SK-N-SH treated with all-trans-retinoic acid at 6 μM for 48 hours (cell line): ENCODE measurements around the gene TCERG1L.

Experiments
- ARNTL ChIP-seq: fragments of 450-650 bp; formaldehyde crosslinking; IDR thresholded peaks from 2 replicates; pipeline ENCODE4 v1.5.0; 2020; ENCODE audit warnings: low read depth, mild to moderate bottlenecking, moderate library complexity, borderline replicate concordance
- GLIS3 ChIP-seq: fragments of 250-450 bp; sonication (Bioruptor Pico); IDR thresholded peaks from 2 replicates; pipeline ENCODE4 v1.5.0; 2020; ENCODE audit warnings: mild to moderate bottlenecking, moderate library complexity
- PATZ1 ChIP-seq: fragments of 250-450 bp; sonication (Bioruptor Pico); IDR thresholded peaks from 2 replicates; pipeline ENCODE4 v1.8.0; 2020; ENCODE audit warnings: mild to moderate bottlenecking, moderate library complexity, borderline replicate concordance
- POU6F1 ChIP-seq: fragments of 250-450 bp; sonication (Bioruptor Pico); IDR thresholded peaks from 2 replicates; pipeline ENCODE4 v1.8.0; 2021; ENCODE audit warnings: low read depth, mild to moderate bottlenecking, moderate library complexity, borderline replicate concordance
- RARB ChIP-seq: fragments of 250-450 bp; sonication (Bioruptor Pico); IDR thresholded peaks from 2 replicates; pipeline ENCODE4 v1.8.0; 2021; ENCODE audit warnings: mild to moderate bottlenecking, moderate library complexity

GRCh38 chr10:131078131-131078881 lies 233.2 kb downstream of the TCERG1L start:
- TF ChIP-seq GLIS3 (CRISPR knock-in tag) (no peak), PATZ1 (CRISPR knock-in tag) (no peak), ARNTL (CRISPR knock-in tag) (no peak), RARB (no peak), POU6F1 (CRISPR knock-in tag) (no peak)
